ENCODE results near the gene TLN1. TPM values are rescaled to one million over a fixed set of nuclear protein-coding genes. Genes with fewer than 3 reads are reported as not detected.
A peak's percentile ranks its signal among the peaks of the same experiment; 100 is the strongest.

The TLN1 gene
- total RNA-seq, 1 donor from 2014 or later = 114 TPM

DNA sequence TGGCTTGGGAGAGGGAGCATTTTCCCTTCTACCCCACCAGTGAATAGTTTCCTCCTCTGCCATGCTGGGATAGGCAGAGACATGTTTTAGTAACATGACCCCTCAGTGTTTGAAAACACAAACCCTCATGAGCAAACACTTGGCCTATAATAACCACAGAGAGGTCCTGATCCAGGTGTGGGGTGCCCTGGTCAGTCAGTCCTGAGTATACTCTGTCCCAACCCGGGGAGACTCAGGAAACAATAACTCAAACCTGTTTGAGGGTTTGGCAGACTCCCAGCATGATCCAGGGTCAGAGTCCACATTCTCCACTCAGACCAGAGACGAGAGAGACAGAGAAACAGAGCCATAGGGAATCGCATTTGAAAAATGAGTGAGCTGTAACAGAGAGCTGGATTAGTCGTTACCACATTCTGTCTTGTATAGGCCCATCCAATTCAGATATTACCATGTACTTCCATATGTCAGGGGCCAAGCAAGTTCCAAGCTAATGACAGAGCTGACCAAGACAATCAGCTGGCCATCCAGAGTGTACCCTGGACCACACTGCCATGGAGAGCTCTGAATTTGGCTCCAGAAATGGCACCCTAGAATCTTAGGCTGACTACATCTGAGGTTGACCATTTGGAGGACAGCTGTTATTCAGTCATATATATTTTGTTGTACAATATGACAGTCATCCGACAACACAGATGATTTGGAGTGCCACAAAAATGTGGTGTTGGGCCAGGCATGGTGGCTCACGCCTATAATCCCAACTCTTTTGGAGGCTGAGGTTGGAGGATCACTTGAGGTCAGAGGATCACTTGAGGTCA lies 62.5 kb downstream of the TLN1 start:
- TF ChIP-seq, protein P1, sequence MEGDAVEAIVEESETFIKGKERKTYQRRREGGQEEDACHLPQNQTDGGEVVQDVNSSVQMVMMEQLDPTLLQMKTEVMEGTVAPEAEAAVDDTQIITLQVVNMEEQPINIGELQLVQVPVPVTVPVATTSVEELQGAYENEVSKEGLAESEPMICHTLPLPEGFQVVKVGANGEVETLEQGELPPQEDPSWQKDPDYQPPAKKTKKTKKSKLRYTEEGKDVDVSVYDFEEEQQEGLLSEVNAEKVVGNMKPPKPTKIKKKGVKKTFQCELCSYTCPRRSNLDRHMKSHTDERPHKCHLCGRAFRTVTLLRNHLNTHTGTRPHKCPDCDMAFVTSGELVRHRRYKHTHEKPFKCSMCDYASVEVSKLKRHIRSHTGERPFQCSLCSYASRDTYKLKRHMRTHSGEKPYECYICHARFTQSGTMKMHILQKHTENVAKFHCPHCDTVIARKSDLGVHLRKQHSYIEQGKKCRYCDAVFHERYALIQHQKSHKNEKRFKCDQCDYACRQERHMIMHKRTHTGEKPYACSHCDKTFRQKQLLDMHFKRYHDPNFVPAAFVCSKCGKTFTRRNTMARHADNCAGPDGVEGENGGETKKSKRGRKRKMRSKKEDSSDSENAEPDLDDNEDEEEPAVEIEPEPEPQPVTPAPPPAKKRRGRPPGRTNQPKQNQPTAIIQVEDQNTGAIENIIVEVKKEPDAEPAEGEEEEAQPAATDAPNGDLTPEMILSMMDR (conservative IDR thresholded peaks at IDR 0.05; ENCODE audit: low read depth, low read length) = no peak
- no peak overlapping the region for H3K4me3 ChIP-seq (ENCODE audit: low read depth, low read length)
- peak; percentile 74 for DNase-seq (ENCODE audit: low read depth)

DNA sequence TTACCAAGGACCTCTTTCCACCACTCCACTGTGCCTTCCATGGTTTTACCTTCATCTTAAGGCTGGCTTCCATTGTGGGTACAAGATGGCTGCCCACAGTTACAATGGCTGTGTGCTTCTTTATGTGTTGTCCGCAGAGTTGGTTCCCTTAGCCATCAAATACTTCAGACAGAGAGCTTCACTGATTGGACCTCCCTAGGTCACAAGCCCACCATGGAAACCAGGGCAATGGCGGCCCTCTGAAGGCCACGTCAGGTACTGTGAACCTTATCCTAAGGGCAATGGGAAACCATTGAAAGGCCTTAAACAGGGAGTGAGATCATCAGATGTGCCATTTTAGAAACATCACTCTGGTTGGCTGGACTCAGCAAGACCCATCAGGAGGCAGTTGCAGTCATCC lies 64.1 kb downstream of the TLN1 start:
- no peak for DNase-seq (ENCODE audit: low read depth)
- TF ChIP-seq, protein P1 (conservative IDR thresholded peaks at IDR 0.05; ENCODE audit: low read depth, low read length) = no peak
- no peak overlapping the region for H3K4me3 ChIP-seq (ENCODE audit: low read depth, low read length)

DNA sequence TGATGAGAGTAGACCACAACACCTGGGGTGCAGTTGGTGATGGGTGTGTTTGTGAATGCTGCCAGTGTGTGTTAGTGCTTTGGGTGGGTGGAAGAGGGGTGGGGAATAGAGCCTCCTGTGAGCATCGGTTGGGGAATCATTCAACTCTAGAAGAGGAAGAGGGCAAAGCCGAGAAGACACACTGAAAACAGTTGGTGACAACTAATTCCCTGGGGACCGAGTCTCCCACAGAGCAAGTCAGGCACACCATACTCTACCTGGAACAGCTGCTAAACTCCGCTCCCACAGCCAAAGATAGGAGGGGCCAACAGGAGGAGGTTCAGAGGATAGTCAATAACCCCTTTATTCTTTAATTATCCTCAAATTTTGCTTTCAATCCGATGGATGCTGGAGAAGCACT lies 65.4 kb downstream of the TLN1 start:
- H3K4me3 ChIP-seq (ENCODE audit: low read depth, low read length) = no peak overlapping the region
- TF ChIP-seq, protein P1 (conservative IDR thresholded peaks at IDR 0.05; ENCODE audit: low read depth, low read length) = no peak
- no peak for DNase-seq (ENCODE audit: low read depth)

DNA sequence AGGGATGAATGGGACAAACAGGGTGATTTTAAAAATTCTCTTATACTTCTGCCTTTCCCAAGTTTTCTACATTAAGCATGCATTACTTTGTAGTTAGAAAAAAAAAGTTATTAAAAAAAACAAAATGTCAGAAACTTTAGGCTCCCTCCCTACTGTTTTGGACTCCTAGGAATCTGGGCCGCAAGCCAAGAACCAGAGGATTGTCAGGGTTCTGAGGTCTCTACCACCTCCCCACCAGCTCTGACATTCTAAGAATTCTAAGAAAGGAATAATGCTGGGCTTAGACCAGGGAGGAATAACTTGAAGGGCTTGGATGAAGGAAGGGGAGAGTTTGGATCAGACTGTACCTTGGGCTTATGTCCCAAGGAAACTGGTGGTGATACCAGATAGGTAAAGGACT lies 66.0 kb downstream of the TLN1 start:
- TF ChIP-seq, protein P1 (conservative IDR thresholded peaks at IDR 0.05; ENCODE audit: low read depth, low read length) = no peak
- no peak for DNase-seq (ENCODE audit: low read depth)
- H3K4me3 ChIP-seq (ENCODE audit: low read depth, low read length) = no peak overlapping the region

DNA sequence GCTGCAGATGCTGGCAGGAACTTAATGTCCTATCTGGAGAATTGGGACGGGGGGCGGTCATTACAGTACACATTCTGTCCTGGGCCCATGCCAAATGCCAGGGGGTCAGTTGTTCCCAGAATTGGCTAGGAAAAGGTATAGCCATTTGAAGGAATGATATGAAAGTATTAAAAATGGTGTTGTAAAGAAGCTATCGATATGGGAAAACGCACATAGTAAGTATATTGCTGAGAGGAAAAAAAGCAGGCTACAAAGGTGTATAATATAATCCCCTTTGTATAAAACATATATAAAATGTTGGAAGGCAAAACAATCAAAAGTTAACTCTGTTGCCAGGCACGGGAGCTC lies 66.5 kb downstream of the TLN1 start:
- DNase-seq (ENCODE audit: low read depth) = no peak
- TF ChIP-seq, protein P1 (conservative IDR thresholded peaks at IDR 0.05; ENCODE audit: low read depth, low read length) = no peak
- peak overlapping the region; percentile 71 for H3K4me3 ChIP-seq (ENCODE audit: low read depth, low read length)

DNA sequence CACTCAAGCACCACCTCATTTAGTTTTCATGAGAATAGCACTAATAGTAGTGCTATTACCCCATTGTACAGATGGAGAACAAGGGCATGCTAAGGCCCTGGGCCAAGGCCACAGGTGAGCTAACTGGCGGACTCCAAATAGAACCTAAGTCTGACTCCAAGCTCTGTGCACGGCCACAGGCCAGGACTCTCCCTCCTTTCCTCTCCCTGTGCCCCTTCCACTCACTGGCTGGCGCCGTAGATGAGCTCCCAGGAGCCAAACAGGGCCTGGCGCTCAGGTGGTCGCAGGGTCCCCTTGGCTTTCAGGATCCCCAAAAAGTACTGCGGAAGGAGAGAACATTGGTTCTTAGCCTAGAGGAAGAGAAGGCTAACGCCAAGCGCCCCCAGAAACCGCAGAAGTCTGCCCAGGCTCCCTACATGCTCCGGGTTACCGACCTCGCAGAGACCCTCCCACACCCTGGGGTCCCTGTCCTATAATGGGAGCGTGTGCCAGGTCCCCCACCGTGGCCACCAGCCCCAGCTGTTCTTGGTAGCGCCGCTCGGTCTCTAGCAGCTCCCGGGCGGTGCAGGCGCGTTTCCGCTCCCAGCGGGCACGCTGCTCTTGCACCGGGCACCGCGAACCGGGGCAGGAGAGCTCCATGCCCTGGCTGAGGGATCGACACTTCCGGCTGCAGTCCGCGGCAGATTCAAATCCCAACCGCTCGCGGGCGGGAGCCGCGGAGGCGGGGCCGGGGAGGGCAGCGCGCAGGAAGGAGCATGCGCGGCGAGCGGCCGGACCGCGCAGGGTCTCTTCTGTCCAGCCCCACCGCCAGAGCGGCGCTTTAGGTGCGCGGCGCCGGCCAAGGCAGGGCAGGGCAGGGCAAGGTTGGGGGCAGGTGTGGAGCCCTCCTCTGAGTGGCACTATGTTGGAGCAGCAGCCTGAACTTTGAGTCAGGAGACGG lies 67.2 kb downstream of the TLN1 start, which contains the start of gene ARHGEF39:
ARHGEF39 (minus strand) TSS at position 665 of the 940 bp plus-strand sequence; CDS start at position 639, 26 bp downstream.
- peak within 1 kb of the TSS; percentile 71 for H3K4me3 ChIP-seq (ENCODE audit: low read depth, low read length)
- TF ChIP-seq, protein P1 (conservative IDR thresholded peaks at IDR 0.05; ENCODE audit: low read depth, low read length) = peak; percentile 32
- DNase-seq (ENCODE audit: low read depth) = no peak

All from epithelial cell of proximal tubule (primary cell).